Measurements from ENCODE around the gene RBBP6.
"Not testable (repeated sequence)": the region's sequence is repeated elsewhere in the genome, so short reads cannot be mapped to it uniquely, and the experiment has no call there.

The RBBP6 gene

DNA sequence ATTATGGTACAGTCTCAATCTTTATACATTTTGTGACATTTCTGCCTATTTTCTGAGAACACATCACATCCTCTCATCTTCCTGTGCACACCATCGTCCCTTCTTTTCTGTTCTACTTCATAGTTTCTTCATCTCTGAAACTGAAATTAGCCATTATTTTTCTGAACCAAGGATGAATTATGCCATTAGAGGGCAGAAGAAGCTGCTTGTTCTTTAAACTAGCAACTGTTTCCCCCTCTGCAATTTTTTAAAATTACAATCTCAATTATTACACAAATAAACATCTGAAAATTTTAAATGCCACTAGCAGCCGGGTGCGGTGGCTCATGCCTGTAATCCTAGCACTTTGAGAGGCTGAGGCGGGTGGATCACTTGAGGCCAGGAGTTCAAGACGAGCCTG is 41.3 kb downstream of the RBBP6 start:
- Histone ChIP-seq H3K4me1 (ENCODE audit: control insufficient read depth, insufficient read depth, low read length) (no peaks in the 10 kb centered on the region), H3K4me3 (ENCODE audit: insufficient read depth, low read depth, low read length) (no peak overlapping the region), H3K36me3 (ENCODE audit: control insufficient read depth, insufficient read depth, low read length) (no peaks in the 10 kb centered on the region), H3K27ac (ENCODE audit: insufficient read depth, low read depth, low read length, poor library complexity, severe bottlenecking) (no peak overlapping the region), H3K9me3 (ENCODE audit: control insufficient read depth, low read length) (no peaks in the 10 kb centered on the region), H3K27me3 (ENCODE audit: control insufficient read depth, insufficient read depth, low read length, poor library complexity, severe bottlenecking) (no peaks in the 10 kb centered on the region)
- WGBS, 2 experiments = 94 to 98% methylated on average over 4 of the region's 5 CpGs

DNA sequence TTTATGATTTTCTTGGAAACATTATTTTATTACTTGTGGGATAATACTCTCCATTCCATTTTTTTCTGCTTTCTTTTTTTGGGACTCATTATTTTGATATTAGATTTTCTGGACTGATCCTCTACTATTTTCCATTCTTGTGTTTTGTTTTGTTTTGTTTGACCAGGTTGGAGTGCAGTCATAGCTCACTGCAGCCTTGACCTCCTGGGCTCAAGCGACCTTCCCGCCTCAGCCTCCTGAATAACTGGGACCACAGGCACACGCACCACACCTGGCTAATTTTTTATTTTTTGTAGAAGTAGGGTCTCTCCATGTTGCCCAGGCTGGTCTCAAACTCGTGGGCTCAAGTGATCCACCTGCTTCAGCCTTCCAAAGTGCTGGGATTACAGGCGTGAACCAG is 44.1 kb downstream of the RBBP6 start:
- H3K27ac ChIP-seq (ENCODE audit: insufficient read depth, low read depth, low read length, poor library complexity, severe bottlenecking) = no peak overlapping the region
- no peaks in the 10 kb centered on the region for H3K36me3 ChIP-seq (ENCODE audit: control insufficient read depth, insufficient read depth, low read length)
- H3K9me3 ChIP-seq (ENCODE audit: control insufficient read depth, low read length) = no peaks in the 10 kb centered on the region
- H3K27me3 ChIP-seq (ENCODE audit: control insufficient read depth, insufficient read depth, low read length, poor library complexity, severe bottlenecking) = no peaks in the 10 kb centered on the region
- H3K4me3 ChIP-seq (ENCODE audit: insufficient read depth, low read depth, low read length) = no peak overlapping the region
- 86 to 87% methylated on average over 5 of the region's 5 CpGs for WGBS, 2 experiments
- no peaks in the 10 kb centered on the region for H3K4me1 ChIP-seq (ENCODE audit: control insufficient read depth, insufficient read depth, low read length)

DNA sequence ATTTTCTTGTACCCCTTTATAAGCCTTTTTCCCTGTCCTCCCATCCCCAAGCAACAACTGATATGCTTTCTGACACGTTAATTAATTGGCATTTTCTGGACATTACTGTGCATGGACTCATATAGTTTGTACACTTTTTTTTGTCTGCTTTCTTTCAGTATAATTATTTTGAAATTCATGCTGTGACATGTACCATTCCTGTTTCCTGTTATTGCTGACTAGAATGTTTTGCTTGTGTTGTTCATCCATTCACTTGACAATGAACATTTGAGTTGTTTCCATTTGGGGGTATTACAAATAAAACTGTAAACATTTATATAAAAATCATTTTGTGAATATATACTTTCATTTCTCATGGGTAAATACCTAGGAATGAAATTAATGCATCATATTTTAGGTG is 50.6 kb downstream of the RBBP6 start:
- Histone ChIP-seq H3K36me3 (ENCODE audit: control insufficient read depth, insufficient read depth, low read length) (no peaks in the 10 kb centered on the region), H3K27ac (ENCODE audit: insufficient read depth, low read depth, low read length, poor library complexity, severe bottlenecking) (no peak overlapping the region), H3K4me1 (ENCODE audit: control insufficient read depth, insufficient read depth, low read length) (no peaks in the 10 kb centered on the region), H3K27me3 (ENCODE audit: control insufficient read depth, insufficient read depth, low read length, poor library complexity, severe bottlenecking) (no peaks in the 10 kb centered on the region), H3K4me3 (ENCODE audit: insufficient read depth, low read depth, low read length) (no peak overlapping the region), H3K9me3 (ENCODE audit: control insufficient read depth, low read length) (no peaks in the 10 kb centered on the region)
- 81 to 100% methylated on average over 1 of the region's 1 CpG for WGBS, 2 experiments

DNA sequence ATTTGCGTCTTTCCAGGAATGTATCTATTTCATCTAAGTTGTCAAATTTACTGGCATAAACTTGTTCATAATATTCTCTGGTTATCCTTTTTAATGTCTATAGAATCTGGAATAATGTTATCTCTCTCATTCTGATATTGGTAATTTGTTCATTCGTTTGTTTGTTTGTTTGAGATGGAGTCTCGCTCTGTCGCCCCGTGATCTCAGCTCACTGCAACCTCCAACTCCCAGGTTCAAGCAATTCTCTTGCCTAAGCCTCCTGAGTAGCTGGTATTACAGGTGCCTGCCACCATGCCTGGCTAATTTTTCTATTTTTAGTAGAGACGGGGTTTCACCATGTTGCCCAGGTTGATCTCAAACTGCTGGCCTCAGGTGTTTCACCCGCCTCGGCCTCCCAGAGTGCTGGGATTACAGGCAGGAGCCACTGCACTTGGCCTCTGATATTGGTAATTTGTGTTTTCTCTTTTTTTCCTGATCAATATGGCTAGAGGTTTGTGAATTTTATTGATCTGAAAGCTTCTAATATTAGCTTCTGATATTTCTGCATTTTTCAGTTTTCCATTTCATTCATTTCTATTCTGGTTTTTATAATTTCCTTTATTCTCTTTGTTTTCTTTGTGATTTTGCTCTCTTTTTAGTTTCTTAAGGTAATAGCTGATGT is 59.5 kb downstream of the RBBP6 start:
- Histone ChIP-seq H3K4me1 (ENCODE audit: control insufficient read depth, insufficient read depth, low read length) (no peaks in the 10 kb centered on the region), H3K27ac (ENCODE audit: insufficient read depth, low read depth, low read length, poor library complexity, severe bottlenecking) (no peak overlapping the region), H3K27me3 (ENCODE audit: control insufficient read depth, insufficient read depth, low read length, poor library complexity, severe bottlenecking) (no peaks in the 10 kb centered on the region), H3K4me3 (ENCODE audit: insufficient read depth, low read depth, low read length) (no peak overlapping the region), H3K36me3 (ENCODE audit: control insufficient read depth, insufficient read depth, low read length) (no peaks in the 10 kb centered on the region), H3K9me3 (ENCODE audit: control insufficient read depth, low read length) (no peaks in the 10 kb centered on the region)
- WGBS, 2 experiments = 89 to 90% methylated on average over 7 to 8 of the region's 8 CpGs

DNA sequence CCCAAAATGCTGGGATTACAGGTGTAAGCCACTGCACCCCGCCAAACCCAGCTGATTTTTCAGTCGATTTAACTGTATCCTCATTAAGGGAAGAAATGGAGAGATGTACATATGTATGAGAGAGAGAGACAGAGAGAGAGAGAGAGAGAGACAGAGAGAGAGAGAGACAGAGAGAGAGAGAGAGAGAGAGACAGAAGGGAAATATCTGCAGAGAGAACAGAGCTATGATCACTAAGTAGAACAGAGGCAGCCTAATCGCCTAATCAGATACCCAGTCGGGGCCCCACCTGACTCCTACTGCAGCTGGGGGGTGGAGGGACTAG is 70.0 kb downstream of the RBBP6 start:
- H3K4me3 ChIP-seq (ENCODE audit: insufficient read depth, low read depth, low read length) = peak overlapping the region; percentile 44
- peaks cover 15% of the 10 kb centered on the region for H3K27me3 ChIP-seq (ENCODE audit: control insufficient read depth, insufficient read depth, low read length, poor library complexity, severe bottlenecking)
- H3K36me3 ChIP-seq (ENCODE audit: control insufficient read depth, insufficient read depth, low read length) = no peaks in the 10 kb centered on the region
- H3K9me3 ChIP-seq (ENCODE audit: control insufficient read depth, low read length) = no peaks in the 10 kb centered on the region
- H3K27ac ChIP-seq (ENCODE audit: insufficient read depth, low read depth, low read length, poor library complexity, severe bottlenecking) = no peak overlapping the region
- no peaks in the 10 kb centered on the region for H3K4me1 ChIP-seq (ENCODE audit: control insufficient read depth, insufficient read depth, low read length)
- 45 to 47% methylated on average over 4 of the region's 4 CpGs for WGBS, 2 experiments

DNA sequence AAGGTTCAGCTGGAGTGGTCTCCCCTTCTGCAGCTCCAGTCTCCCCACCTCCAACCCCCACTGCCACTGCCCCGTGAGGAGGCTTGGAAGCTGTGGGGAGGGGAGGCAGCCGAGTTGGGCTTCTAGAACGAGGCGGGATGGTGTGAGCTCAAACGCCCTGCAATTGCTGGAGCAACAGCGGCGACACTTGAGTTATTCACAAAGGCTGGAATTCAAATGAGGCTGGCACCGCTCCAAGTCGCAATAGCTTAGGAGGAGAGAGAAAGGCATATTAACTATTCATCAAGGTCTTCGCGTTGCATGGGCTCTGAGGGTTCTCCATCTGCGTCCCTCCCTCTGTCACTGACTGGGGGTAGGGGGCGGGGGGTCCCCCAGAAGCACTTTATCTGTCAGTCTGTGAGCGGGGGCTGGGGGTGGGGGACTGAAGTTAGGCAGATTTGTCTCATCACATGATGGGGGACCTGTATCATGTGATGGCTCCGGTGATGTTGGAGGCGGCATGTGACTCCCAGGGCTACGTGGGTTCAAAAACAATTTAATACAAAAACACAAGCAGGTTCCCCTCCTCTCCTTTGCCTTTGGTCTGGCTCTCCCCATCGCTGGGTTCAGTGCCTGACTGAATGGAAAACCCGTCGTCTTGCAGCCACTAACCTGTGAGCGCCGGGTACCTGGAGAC is 70.5 kb downstream of the RBBP6 start:
- WGBS, 2 experiments = 2 to 3% methylated on average over 22 of the region's 22 CpGs
- Histone ChIP-seq H3K9me3 (ENCODE audit: control insufficient read depth, low read length) (no peaks in the 10 kb centered on the region), H3K4me1 (ENCODE audit: control insufficient read depth, insufficient read depth, low read length) (no peaks in the 10 kb centered on the region), H3K36me3 (ENCODE audit: control insufficient read depth, insufficient read depth, low read length) (no peaks in the 10 kb centered on the region), H3K27ac (ENCODE audit: insufficient read depth, low read depth, low read length, poor library complexity, severe bottlenecking) (no peak overlapping the region), H3K4me3 (ENCODE audit: insufficient read depth, low read depth, low read length) (peak overlapping the region; percentile 44), H3K27me3 (ENCODE audit: control insufficient read depth, insufficient read depth, low read length, poor library complexity, severe bottlenecking) (peaks cover 15% of the 10 kb centered on the region)

DNA sequence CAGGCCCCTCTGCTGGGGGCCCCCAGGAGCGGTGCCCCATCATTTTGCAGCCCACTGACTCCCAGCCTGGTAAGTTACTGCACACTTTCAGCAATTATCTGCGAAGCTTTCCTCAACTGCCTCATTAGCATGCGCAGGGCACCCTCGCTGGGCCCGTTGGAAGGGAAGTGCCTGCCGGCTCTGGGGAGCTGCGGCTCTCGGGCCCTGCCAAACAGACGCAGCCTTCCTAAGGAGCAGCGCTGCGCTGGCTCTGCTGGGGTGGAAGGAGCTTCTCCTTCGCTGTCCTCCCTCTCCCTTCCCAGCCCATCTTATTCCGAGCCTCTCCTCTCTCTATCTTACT is 71.0 kb downstream of the RBBP6 start:
- H3K36me3 ChIP-seq (ENCODE audit: control insufficient read depth, insufficient read depth, low read length) = no peaks in the 10 kb centered on the region
- H3K4me3 ChIP-seq (ENCODE audit: insufficient read depth, low read depth, low read length) = peak overlapping the region; percentile 44
- no peak overlapping the region for H3K27ac ChIP-seq (ENCODE audit: insufficient read depth, low read depth, low read length, poor library complexity, severe bottlenecking)
- 3 to 5% methylated on average over 13 of the region's 13 CpGs for WGBS, 2 experiments
- H3K9me3 ChIP-seq (ENCODE audit: control insufficient read depth, low read length) = no peaks in the 10 kb centered on the region
- no peaks in the 10 kb centered on the region for H3K4me1 ChIP-seq (ENCODE audit: control insufficient read depth, insufficient read depth, low read length)
- peaks cover 15% of the 10 kb centered on the region for H3K27me3 ChIP-seq (ENCODE audit: control insufficient read depth, insufficient read depth, low read length, poor library complexity, severe bottlenecking)

DNA sequence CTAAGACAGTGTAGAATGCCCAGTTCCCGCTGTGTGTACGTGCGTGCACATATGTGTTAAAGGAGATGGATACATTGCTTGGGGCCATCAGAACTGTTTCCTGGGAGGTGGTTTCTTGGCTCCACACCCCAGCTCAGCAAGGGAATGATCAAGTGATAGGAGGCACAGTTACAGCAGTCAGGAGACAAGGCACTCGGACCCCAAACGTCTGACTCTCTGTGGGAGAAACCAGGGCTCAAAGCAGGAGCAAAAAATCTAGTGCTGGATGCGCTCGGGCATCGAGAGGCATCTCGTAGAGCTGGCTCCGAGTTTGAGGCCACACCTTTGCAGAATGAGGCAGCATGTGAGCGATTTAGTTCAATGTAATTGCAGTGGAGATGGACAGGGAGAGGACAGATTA is 71.9 kb downstream of the RBBP6 start:
- WGBS, 2 experiments = 90% methylated on average over 11 of the region's 11 CpGs

DNA sequence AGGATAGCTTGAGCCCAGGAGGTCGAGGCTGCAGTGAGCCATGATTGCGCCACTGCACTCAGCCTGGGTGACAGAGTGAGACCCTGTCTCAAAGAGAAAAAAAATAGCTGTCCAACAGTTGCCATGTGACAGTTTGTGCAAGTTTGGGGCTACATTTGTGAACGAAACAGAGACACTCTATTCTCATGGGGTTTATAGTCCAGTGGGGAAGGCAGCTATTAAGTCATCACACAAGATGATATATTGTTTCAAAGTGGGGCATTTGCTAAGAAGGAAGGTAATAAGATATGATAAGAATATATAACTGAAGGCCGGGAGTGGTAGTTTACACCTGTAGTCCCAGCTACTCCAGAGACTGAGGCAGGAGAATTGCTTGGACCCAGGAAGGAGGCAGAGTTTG is 73.3 kb downstream of the RBBP6 start:
- no peak overlapping the region for H3K27ac ChIP-seq (ENCODE audit: insufficient read depth, low read depth, low read length, poor library complexity, severe bottlenecking)
- no peaks in the 10 kb centered on the region for H3K4me1 ChIP-seq (ENCODE audit: control insufficient read depth, insufficient read depth, low read length)
- H3K9me3 ChIP-seq (ENCODE audit: control insufficient read depth, low read length) = no peaks in the 10 kb centered on the region
- peaks cover 15% of the 10 kb centered on the region for H3K27me3 ChIP-seq (ENCODE audit: control insufficient read depth, insufficient read depth, low read length, poor library complexity, severe bottlenecking)
- H3K4me3 ChIP-seq (ENCODE audit: insufficient read depth, low read depth, low read length) = no peak overlapping the region
- 86 to 91% methylated on average over 4 of the region's 4 CpGs for WGBS, 2 experiments
- no peaks in the 10 kb centered on the region for H3K36me3 ChIP-seq (ENCODE audit: control insufficient read depth, insufficient read depth, low read length)

More for the DNA sequence above, 71.9 kb downstream of the RBBP6 start:
- H3K4me3 ChIP-seq (ENCODE audit: insufficient read depth, low read depth, low read length) = no peak overlapping the region
- no peak overlapping the region for H3K27ac ChIP-seq (ENCODE audit: insufficient read depth, low read depth, low read length, poor library complexity, severe bottlenecking)
- H3K27me3 ChIP-seq (ENCODE audit: control insufficient read depth, insufficient read depth, low read length, poor library complexity, severe bottlenecking) = peaks cover 15% of the 10 kb centered on the region
- no peaks in the 10 kb centered on the region for H3K9me3 ChIP-seq (ENCODE audit: control insufficient read depth, low read length)
- H3K36me3 ChIP-seq (ENCODE audit: control insufficient read depth, insufficient read depth, low read length) = no peaks in the 10 kb centered on the region
- H3K4me1 ChIP-seq (ENCODE audit: control insufficient read depth, insufficient read depth, low read length) = no peaks in the 10 kb centered on the region

DNA sequence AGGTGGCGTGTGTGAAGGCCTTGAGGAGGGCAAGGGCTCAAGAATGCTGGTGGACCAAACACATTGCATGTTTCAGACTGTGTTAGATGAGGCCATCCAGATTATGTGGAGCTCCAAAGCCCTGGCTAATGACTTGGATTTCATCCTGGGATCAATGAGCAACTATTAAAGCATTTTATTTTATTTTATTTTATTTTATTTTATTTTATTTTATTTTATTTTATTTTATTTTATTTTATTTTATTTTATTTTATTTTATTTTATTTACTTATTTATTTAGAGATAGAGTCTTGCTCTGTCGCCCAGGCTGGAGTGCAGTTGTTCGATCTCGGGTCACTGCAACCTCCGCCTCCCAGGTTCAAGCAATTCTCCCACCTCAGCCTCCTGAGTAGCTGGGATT is 73.9 kb downstream of the RBBP6 start:
- H3K4me3 ChIP-seq (ENCODE audit: insufficient read depth, low read depth, low read length); H3K9me3 ChIP-seq (ENCODE audit: control insufficient read depth, low read length); H3K4me1 ChIP-seq (ENCODE audit: control insufficient read depth, insufficient read depth, low read length); H3K27ac ChIP-seq (ENCODE audit: insufficient read depth, low read depth, low read length, poor library complexity, severe bottlenecking); H3K36me3 ChIP-seq (ENCODE audit: control insufficient read depth, insufficient read depth, low read length): not testable (repeated sequence)
- peaks cover 14% of the 10 kb centered on the region for H3K27me3 ChIP-seq (ENCODE audit: control insufficient read depth, insufficient read depth, low read length, poor library complexity, severe bottlenecking)
- WGBS, 2 experiments = 90 to 91% methylated on average over 5 of the region's 5 CpGs

Data from ectodermal cell (in vitro differentiated cells).